H9 (cell line): ENCODE measurements around the gene HCN2. TPM values are rescaled to one million over a fixed set of nuclear protein-coding genes. Genes with fewer than 3 reads are reported as not detected.

ENCODE experiments used
- DNase-seq: peaks from one replicate; pipeline ENCODE4 v3.0.0-alpha.2; 2017
- H2AFZ ChIP-seq: one replicate; pipeline ENCODE4 v1.6.1; 2013; ENCODE audit warnings: mild to moderate bottlenecking, low read length, control low read depth, moderate library complexity
- H2AK5ac ChIP-seq: 2 replicates; pipeline ENCODE4 v1.6.1; 2013; ENCODE audit warnings: low read length, control low read depth, mixed read lengths; ENCODE audit not compliant: insufficient read length
- H2BK120ac ChIP-seq: one replicate; pipeline ENCODE4 v1.6.1; 2013; ENCODE audit warnings: low read depth, mild to moderate bottlenecking, low read length, control low read depth, inconsistent platforms; ENCODE audit not compliant: poor library complexity, severe bottlenecking
- H2BK12ac ChIP-seq: 2 replicates; pipeline ENCODE4 v1.6.1; 2013; ENCODE audit warnings: low read length, control low read depth, mixed read lengths, low read depth; ENCODE audit not compliant: insufficient read length
- H2BK15ac ChIP-seq: 2 replicates; pipeline ENCODE4 v1.6.1; 2013; ENCODE audit warnings: low read depth, low read length, control low read depth
- H2BK20ac ChIP-seq: one replicate; pipeline ENCODE4 v1.6.1; 2013; ENCODE audit warnings: low read depth, mild to moderate bottlenecking, low read length, control low read depth, inconsistent platforms; ENCODE audit not compliant: poor library complexity, severe bottlenecking
- H2BK5ac ChIP-seq: 2 replicates; pipeline ENCODE4 v1.6.1; 2013; ENCODE audit warnings: low read length, control low read depth, mixed read lengths; ENCODE audit not compliant: insufficient read length
- H3K14ac ChIP-seq: 2 replicates; pipeline ENCODE4 v1.6.1; 2013; ENCODE audit warnings: low read length, control low read depth; ENCODE audit not compliant: insufficient read depth
- H3K18ac ChIP-seq: 2 replicates; pipeline ENCODE4 v1.6.1; 2013; ENCODE audit warnings: low read depth, mild to moderate bottlenecking, mixed read lengths, low read length, control low read depth; ENCODE audit not compliant: insufficient read length
- H3K23ac ChIP-seq: 2 replicates; pipeline ENCODE4 v1.6.1; 2013; ENCODE audit warnings: low read length, control low read depth, mixed read lengths, low read depth; ENCODE audit not compliant: insufficient read length
- H3K23me2 ChIP-seq: 2 replicates; pipeline ENCODE4 v1.6.1; 2013; ENCODE audit warnings: low read depth, mild to moderate bottlenecking, mixed read lengths, low read length, control low read depth; ENCODE audit not compliant: insufficient read length, poor library complexity, severe bottlenecking
- H3K27ac ChIP-seq: 2 replicates; pipeline ENCODE4 v1.5.1; 2013; ENCODE audit warnings: low read length, control low read depth, mixed read lengths, low read depth; ENCODE audit not compliant: insufficient read length
- H3K27me3 ChIP-seq: 2 replicates; pipeline ENCODE4 v1.6.1; 2013; ENCODE audit warnings: low read length, control low read depth, inconsistent platforms; ENCODE audit not compliant: insufficient read depth
- H3K4ac ChIP-seq: 2 replicates; pipeline ENCODE4 v1.6.1; 2013; ENCODE audit warnings: low read depth, mild to moderate bottlenecking, control low read depth, inconsistent platforms, low read length, moderate library complexity
- H3K4me1 ChIP-seq: 2 replicates; pipeline ENCODE4 v1.6.1; 2013; ENCODE audit warnings: low read length, control low read depth, inconsistent platforms; ENCODE audit not compliant: insufficient read depth
- H3K4me2 ChIP-seq: 2 replicates; pipeline ENCODE4 v1.6.1; 2013; ENCODE audit warnings: low read length, control low read depth, mixed read lengths; ENCODE audit not compliant: insufficient read length, insufficient read depth
- H3K56ac ChIP-seq: 2 replicates; pipeline ENCODE4 v1.6.1; 2013; ENCODE audit warnings: low read depth, mild to moderate bottlenecking, mixed read lengths, low read length, control low read depth; ENCODE audit not compliant: insufficient read length
- H3K79me1 ChIP-seq: 2 replicates; pipeline ENCODE4 v1.6.1; 2013; ENCODE audit warnings: low read depth, mild to moderate bottlenecking, moderate library complexity, low read length, control low read depth, inconsistent platforms; ENCODE audit not compliant: insufficient read depth, poor library complexity, severe bottlenecking
- H3K79me2 ChIP-seq: 2 replicates; pipeline ENCODE4 v1.6.1; 2013; ENCODE audit warnings: low read length, control low read depth, inconsistent platforms; ENCODE audit not compliant: insufficient read depth
- H3K9ac ChIP-seq: 2 replicates; pipeline ENCODE4 v1.6.1; 2013; ENCODE audit warnings: low read length, control low read depth, mixed read lengths; ENCODE audit not compliant: insufficient read length; ENCODE audit errors: extremely low read depth
- H3K9me3 ChIP-seq: one replicate; pipeline ENCODE4 v1.6.1; 2013; ENCODE audit warnings: low read depth, low read length, inconsistent platforms; ENCODE audit not compliant: control insufficient read depth
- H3T11ph ChIP-seq: one replicate; pipeline ENCODE4 v1.6.1; 2013; ENCODE audit warnings: mild to moderate bottlenecking, low read length, control low read depth, inconsistent platforms
- H4K20me1 ChIP-seq: one replicate; pipeline ENCODE4 v1.6.1; 2013; ENCODE audit not compliant: control insufficient read depth, insufficient read length, insufficient read depth
- H4K5ac ChIP-seq: 2 replicates; pipeline ENCODE4 v1.6.1; 2013; ENCODE audit warnings: low read depth, mild to moderate bottlenecking, mixed read lengths, low read length, control low read depth; ENCODE audit not compliant: insufficient read length
- H4K8ac ChIP-seq: replicated peaks from 2 replicates; pipeline ENCODE4 v1.6.1; 2013; ENCODE audit warnings: low read length, control low read depth, mixed read lengths, low read depth; ENCODE audit not compliant: insufficient read length
- H4K91ac ChIP-seq: 2 replicates; pipeline ENCODE4 v1.6.1; 2013; ENCODE audit warnings: low read depth, mild to moderate bottlenecking, moderate library complexity, mixed read lengths, low read length, control low read depth; ENCODE audit not compliant: insufficient read length
- H3K27ac Mint-ChIP-seq, 3 experiments: 2 replicates in 2 of 3; 3 replicates in 1 of 3; pipeline ENCODE4 v1.8.0; 2020 to 2021; ENCODE audit warnings: mixed read lengths in 3 of 3, mild to moderate bottlenecking in 1 of 3, moderate library complexity in 1 of 3
- H3K27me3 Mint-ChIP-seq: 2 replicates; pipeline ENCODE4 v1.8.0; 2021; ENCODE audit warnings: low read depth, mild to moderate bottlenecking, moderate library complexity, mixed read lengths
- H3K36me3 Mint-ChIP-seq, 3 experiments: 2 replicates in 2 of 3; 3 replicates in 1 of 3; pipeline ENCODE4 v1.8.0; 2020 to 2021; ENCODE audit warnings: low read depth in 3 of 3, mixed read lengths in 3 of 3; ENCODE audit not compliant: insufficient read depth in 1 of 3
- H3K4me1 Mint-ChIP-seq, 2 experiments: 2 replicates each; pipeline ENCODE4 v1.8.0; 2020; ENCODE audit warnings: mixed read lengths in 2 of 2
- H3K4me3 Mint-ChIP-seq, 2 experiments: 2 replicates in 1 of 2; 3 replicates in 1 of 2; pipeline ENCODE4 v1.8.0; 2020 to 2021; ENCODE audit warnings: mild to moderate bottlenecking in 2 of 2, mixed read lengths in 2 of 2, moderate library complexity in 1 of 2
- H3K9me3 Mint-ChIP-seq, 2 experiments: 2 replicates in 1 of 2; 3 replicates in 1 of 2; pipeline ENCODE4 v1.8.0; 2020; ENCODE audit warnings: mild to moderate bottlenecking in 2 of 2, mixed read lengths in 2 of 2, moderate library complexity in 1 of 2
- WGBS: extraction: QIAGEN DNeasy Blood & Tissue Kit; methylation state at CpG from one replicate; pipeline ENCODE4 v1.1.7; 2013; ENCODE audit warnings: missing lambda C conversion rate, low lambda C conversion rate, mixed read lengths; ENCODE audit not compliant: insufficient read length; ENCODE audit errors: extremely low coverage; 5-methylcytosine and 5-hydroxymethylcytosine counted together
- total RNA-seq: library from RNA; stranded (reverse); gene quantifications from 2 replicates; pipeline ENCODE4 v1.2.1, GENCODE V29; 2021
- TF ChIP-seq, protein P1 (sequence below): fragments of 200-600 bp; sonication (generic); conservative IDR thresholded peaks from 3 replicates; pipeline ENCODE4 v1.8.0; 2021; ENCODE audit warnings: antibody characterized with exemption, mild to moderate bottlenecking

The HCN2 gene
- total RNA-seq, 1 experiment from 2014 or later, result 3.7 TPM

DNA sequence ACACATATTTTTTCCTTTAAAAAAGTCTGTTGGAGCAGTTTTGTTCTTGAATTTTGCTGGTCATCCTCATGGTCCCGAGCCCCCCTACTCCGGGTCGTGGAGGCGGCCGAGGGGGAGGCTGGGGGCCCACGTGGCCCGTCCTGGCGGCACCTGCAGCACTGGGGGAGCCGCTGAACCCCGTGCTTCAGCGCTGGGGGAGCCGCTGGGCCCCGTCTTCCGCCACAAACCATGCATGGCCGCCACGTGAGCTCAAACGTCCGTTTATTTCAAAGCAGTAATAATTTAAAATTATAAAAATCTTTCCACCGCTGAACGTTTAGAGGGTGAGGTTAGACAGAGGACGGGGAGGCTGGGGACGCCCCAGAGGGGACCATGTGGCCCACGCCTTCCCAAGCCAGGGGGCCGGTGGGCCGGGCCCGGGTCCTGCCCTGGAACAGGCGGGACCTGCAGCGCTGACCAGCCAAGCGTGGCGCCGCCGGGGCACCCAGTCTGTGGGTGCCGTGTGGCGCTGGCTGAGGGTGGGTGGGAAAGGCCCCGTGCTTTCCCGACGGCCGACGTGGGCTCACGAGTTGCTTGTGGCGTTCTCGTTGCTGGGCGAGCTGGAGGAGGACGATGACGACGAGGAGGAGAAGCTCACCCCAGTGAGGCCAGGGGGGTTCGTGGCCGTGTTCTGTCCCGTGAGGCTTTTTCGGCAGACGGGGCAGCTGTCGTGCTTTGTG, 58.0 kb downstream of the HCN2 start:
- Histone ChIP-seq H3K23ac (no peak overlapping the region), H3K23me2 (no peaks in the 10 kb centered on the region), H3K18ac (no peak overlapping the region), H3K56ac (no peak overlapping the region), H3K4ac (no peak overlapping the region), H2BK15ac (no peak overlapping the region), H2BK20ac (no peak overlapping the region), H4K5ac (no peak overlapping the region), H3K4me2 (no peak overlapping the region), H3T11ph (no peak overlapping the region), H3K79me1 (peaks cover 10% of the 10 kb centered on the region), H2BK12ac (no peak overlapping the region), H2BK5ac (no peak overlapping the region), H3K79me2 (no peaks in the 10 kb centered on the region; the same call in 1 of the 2 replicates), H2AFZ (no peak overlapping the region), H3K9ac (no peak overlapping the region), H4K91ac (no peak overlapping the region), H2AK5ac (no peak overlapping the region), H3K4me1 (no peaks in the 10 kb centered on the region), H3K27me3 (no peaks in the 10 kb centered on the region), H4K8ac (no peak overlapping the region), H4K20me1 (no peaks in the 10 kb centered on the region), H3K9me3 (no peaks in the 10 kb centered on the region), H3K27ac (no peak overlapping the region), H2BK120ac (no peak overlapping the region), H3K14ac (no peak overlapping the region)
- H3K36me3 Mint-ChIP-seq, result peaks cover 11 to 35% (median 18%) of the 10 kb centered on the region in 3 experiments
- no CpG with 5 or more reads among the region's 52 CpGs for WGBS
- TF ChIP-seq, protein P1, sequence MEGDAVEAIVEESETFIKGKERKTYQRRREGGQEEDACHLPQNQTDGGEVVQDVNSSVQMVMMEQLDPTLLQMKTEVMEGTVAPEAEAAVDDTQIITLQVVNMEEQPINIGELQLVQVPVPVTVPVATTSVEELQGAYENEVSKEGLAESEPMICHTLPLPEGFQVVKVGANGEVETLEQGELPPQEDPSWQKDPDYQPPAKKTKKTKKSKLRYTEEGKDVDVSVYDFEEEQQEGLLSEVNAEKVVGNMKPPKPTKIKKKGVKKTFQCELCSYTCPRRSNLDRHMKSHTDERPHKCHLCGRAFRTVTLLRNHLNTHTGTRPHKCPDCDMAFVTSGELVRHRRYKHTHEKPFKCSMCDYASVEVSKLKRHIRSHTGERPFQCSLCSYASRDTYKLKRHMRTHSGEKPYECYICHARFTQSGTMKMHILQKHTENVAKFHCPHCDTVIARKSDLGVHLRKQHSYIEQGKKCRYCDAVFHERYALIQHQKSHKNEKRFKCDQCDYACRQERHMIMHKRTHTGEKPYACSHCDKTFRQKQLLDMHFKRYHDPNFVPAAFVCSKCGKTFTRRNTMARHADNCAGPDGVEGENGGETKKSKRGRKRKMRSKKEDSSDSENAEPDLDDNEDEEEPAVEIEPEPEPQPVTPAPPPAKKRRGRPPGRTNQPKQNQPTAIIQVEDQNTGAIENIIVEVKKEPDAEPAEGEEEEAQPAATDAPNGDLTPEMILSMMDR, result no peak
- no peak overlapping the region for H3K4me3 Mint-ChIP-seq
- H3K9me3 Mint-ChIP-seq, result no peaks in the 10 kb centered on the region
- H3K27me3 Mint-ChIP-seq, result no peaks in the 10 kb centered on the region
- no peak for DNase-seq
- H3K27ac Mint-ChIP-seq, result no peak overlapping the region
- H3K4me1 Mint-ChIP-seq, result no peaks in the 10 kb centered on the region
